NCI-H524 treated with DMSO at 0.1 percent for 48 hours (cell line): Measurements from ENCODE around the gene F2.
"Not testable (repeated sequence)": the region's sequence is repeated elsewhere in the genome, so short reads cannot be mapped to it uniquely, and the experiment has no call there.

ENCODE experiments used
- DNase-seq: peaks from one replicate; lab custom pipeline; 2025; lab: John Stamatoyannopoulos, UW

Gene F2

GRCh38 chr11:46686886-46687795 lies 31.9 kb upstream of the F2 start:
- DNase-seq, result no peak

- no peak for DNase-seq
Observed at GRCh38 chr11:46690702-46691101, 28.3 kb upstream of the F2 start.

GRCh38 chr11:46692450-46692849 lies 26.6 kb upstream of the F2 start:
- no peak for DNase-seq

GRCh38 chr11:46693597-46694012 lies 25.4 kb upstream of the F2 start:
- DNase-seq, result no peak

DNA sequence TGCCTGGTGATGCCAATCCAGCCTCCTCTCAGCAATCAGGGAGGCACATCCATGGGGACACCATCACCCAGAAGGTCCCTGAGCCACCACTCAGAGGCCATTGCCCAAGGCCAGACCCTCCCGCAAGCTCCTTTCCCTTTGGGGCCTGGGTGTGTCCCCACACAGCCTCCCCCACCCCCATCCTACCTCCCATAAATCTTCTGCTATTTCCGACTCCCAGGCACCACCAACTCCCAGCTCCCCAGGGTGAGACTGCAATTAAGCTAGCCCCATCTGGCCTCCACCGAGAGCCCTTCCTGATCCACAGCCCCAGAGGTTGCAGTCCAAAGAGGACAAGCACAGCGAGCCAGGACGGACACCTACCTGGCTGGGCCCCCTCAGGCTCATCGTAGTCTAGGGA lies 24.9 kb upstream of the F2 start:
- DNase-seq, result no peak

- no peak for DNase-seq
Observed at GRCh38 chr11:46694607-46695006, 24.4 kb upstream of the F2 start.

GRCh38 chr11:46695345-46696211 lies 23.4 kb upstream of the F2 start:
- no peak for DNase-seq

DNA sequence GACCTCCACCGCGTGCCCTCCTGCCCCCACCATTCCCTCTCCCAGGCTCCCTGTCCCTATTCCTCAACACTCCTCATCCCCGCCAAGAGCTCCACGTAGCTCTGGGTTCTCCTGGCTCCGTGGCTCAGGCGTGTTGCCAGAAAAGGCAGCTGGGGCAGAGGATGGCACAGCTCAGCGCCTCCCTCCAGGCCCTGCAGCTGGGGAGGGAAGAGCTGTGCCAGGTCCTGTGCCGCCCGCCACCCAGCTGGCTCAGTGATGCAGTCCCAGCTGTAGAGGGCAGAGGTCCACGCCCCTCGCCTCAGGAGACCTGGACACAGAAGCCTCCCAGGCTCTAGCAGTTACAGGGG lies 22.8 kb upstream of the F2 start:
- DNase-seq, result no peak

DNA sequence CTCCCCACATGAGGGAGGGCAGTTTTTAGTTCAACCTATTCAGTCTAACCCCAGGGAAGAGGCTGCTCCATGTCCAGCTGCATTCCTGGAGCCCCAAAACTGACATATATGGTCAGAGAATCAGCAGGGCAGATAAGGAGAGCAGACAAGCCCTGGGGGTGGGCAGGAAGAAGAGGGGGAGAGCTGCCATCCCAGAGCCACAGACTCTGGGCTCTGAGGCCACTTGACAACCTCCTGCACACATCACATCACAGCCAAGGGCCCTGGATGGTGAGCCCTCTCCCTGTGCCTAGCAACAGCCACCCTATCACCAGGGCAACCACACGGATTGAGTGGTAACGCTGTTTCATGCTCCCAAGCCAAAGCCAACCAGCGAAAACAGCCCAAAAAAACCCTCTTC lies 21.7 kb upstream of the F2 start:
- DNase-seq, result no peak

- DNase-seq, result no peak
Observed at GRCh38 chr11:46697723-46698122, 21.3 kb upstream of the F2 start.

- no peak for DNase-seq
Observed at GRCh38 chr11:46698597-46698996, 20.4 kb upstream of the F2 start.

- DNase-seq, result peak; percentile 90
Observed at GRCh38 chr11:46700241-46701077, 18.6 kb upstream of the F2 start, which contains the start of the genes ARHGAP1 and ZNF408. Gene ARHGAP1 (minus strand): TSS chr11:46700619. CDS start chr11:46696107, 4,512 bp downstream. Gene ZNF408 (plus strand): TSS chr11:46701031. CDS start chr11:46701048, 17 bp downstream.

DNA sequence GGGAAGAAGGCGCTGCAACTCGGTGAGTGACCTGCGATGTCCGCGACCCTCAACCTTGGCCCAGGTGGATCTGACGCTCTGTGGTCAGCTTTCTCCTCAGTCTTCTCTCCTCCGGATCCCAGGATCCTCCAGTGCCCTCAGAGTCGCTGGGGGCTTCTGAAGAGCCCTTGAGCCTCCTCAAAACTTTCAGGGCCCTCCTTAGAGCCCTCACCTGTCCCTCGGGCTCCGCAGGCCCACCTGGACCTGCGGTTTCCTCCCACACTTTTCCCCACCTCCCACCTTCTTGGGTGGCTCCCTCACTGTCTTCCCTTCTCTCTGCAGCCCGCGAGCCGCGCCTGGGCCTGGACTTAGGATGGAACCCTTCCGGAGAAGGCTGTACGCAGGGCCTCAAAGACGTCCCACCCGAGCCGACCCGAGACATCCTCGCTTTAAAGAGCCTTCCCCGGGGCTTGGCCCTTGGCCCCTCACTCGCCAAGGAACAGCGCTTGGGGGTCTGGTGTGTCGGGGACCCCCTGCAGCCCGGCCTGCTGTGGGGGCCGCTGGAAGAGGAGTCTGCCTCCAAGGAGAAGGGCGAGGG lies 17.8 kb upstream of the F2 start:
- no peak for DNase-seq

DNA sequence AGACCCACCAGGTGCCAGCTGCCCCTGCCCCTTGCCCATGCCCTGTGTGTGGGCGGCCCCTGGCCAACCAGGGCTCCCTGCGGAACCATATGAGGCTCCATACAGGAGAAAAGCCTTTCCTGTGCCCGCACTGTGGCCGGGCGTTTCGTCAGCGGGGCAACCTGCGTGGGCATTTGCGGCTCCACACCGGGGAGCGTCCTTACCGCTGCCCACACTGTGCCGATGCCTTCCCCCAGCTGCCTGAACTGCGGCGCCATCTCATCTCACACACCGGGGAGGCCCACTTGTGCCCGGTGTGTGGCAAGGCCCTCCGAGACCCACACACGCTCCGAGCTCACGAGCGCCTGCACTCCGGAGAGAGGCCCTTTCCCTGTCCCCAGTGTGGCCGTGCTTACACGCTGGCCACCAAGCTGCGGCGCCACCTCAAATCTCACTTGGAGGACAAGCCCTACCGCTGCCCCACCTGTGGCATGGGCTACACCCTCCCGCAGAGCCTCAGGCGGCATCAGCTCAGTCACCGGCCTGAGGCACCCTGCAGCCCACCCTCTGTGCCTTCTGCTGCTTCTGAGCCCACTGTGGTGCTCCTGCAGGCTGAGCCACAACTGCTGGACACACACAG lies 13.8 kb upstream of the F2 start:
- DNase-seq, result no peak

- no peak for DNase-seq
Observed at GRCh38 chr11:46706886-46707285, 12.1 kb upstream of the F2 start.

DNA sequence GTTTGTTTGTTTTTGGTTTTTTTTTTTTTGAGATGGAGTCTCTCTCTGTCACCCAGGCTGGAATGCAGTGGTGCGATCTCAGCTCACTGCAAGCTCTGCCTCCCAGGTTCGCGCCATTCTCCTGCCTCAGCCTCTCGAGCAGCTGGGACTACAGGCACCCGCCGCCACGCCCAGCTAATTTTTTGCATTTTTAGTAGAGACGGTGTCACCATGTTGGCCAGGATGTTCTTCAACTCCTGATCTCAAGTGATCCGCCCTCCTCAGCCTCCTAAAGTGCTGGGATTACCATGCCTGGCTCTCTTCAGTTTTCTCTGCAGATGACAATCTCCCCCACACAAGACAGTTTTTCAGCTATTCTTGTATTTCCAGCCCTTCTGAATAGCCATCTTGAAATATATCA lies 9.7 kb upstream of the F2 start:
- DNase-seq, result not testable (repeated sequence)

DNA sequence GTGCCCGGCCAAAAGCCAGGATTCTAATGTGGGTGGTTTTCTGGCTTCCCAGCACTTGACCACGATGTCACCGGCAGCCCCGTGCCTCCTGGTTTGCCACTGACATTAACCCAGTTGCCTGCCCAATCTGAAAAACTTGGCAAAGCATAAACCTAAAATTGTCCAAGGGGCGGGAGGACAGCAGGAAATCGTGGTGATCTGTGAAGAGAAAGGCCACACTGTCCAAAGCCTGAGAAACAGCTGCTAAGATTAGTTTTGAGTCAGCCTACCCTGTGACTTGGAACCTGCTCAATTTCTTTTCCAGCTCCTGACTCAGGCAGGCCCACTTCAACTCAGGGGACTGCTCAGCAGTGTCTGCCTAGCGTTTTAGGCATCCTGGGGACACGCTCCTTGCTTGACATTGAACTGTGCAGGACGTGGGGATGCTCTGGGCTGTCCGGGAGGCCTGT lies 8.2 kb upstream of the F2 start:
- DNase-seq, result no peak

- DNase-seq, result no peak
Observed at GRCh38 chr11:46711303-46711702, 7.7 kb upstream of the F2 start.

- DNase-seq, result no peak
Observed at GRCh38 chr11:46712874-46713576, 6.0 kb upstream of the F2 start.

- DNase-seq, result not testable (repeated sequence)
Observed at GRCh38 chr11:46717825-46718154, 1.2 kb upstream of the F2 start.
